Measurements from ENCODE around the gene AJAP1.

Gene AJAP1

DNA sequence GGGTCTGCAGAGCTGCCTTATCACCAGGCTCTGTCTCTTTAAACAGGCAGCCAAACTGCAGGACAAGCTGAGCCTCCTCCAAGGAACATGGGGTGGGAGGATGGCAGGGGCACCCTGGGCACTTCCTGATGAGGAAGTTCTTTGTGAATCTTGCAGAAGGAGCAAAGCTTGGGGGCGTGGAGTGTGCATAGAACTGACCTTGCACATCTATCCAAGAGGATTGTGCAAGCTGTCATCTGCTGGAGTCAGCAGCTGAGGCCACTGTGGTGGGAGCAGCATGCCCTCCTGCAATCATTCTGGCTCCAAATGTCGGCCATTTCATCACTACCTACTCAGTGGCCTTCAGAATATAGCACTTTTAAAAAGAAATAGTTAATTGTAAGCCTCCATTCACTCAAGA, 182.2 kb downstream of the AJAP1 start:
- Histone ChIP-seq H2AFZ (ENCODE audit: low read length) (no peak overlapping the region), H3K27ac (ENCODE audit: low read length) (no peak overlapping the region), H3F3A (ENCODE audit: insufficient read depth, low read length) (no peaks in the 10 kb centered on the region), H3K9me2 (replicated peaks; ENCODE audit: insufficient read depth, low read length) (no peaks in the 10 kb centered on the region), H3K4me2 (ENCODE audit: low read depth, low read length) (no peak overlapping the region), H3K79me2 (ENCODE audit: low read length) (no peaks in the 10 kb centered on the region), H3K9ac (ENCODE audit: low read length) (no peak overlapping the region), H3K36me3 (replicated peaks; ENCODE audit: insufficient read depth, low read length) (no peaks in the 10 kb centered on the region), H3K9me3 (replicated peaks; ENCODE audit: insufficient read depth, low read length) (no peaks in the 10 kb centered on the region), H3K4me3 (ENCODE audit: low read length) (no peak overlapping the region), H3K4me1 (ENCODE audit: low read length) (no peaks in the 10 kb centered on the region), H3K27me3 (replicated peaks; ENCODE audit: insufficient read depth, low read length) (peaks cover 56% of the 10 kb centered on the region), H4K20me1 (ENCODE audit: insufficient read depth, low read length) (no peaks in the 10 kb centered on the region)
- TF ChIP-seq, protein P1, sequence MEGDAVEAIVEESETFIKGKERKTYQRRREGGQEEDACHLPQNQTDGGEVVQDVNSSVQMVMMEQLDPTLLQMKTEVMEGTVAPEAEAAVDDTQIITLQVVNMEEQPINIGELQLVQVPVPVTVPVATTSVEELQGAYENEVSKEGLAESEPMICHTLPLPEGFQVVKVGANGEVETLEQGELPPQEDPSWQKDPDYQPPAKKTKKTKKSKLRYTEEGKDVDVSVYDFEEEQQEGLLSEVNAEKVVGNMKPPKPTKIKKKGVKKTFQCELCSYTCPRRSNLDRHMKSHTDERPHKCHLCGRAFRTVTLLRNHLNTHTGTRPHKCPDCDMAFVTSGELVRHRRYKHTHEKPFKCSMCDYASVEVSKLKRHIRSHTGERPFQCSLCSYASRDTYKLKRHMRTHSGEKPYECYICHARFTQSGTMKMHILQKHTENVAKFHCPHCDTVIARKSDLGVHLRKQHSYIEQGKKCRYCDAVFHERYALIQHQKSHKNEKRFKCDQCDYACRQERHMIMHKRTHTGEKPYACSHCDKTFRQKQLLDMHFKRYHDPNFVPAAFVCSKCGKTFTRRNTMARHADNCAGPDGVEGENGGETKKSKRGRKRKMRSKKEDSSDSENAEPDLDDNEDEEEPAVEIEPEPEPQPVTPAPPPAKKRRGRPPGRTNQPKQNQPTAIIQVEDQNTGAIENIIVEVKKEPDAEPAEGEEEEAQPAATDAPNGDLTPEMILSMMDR (IDR thresholded peaks at IDR 0.05; ENCODE audit: low read length), result no peak
- no peak for TF ChIP-seq EZH2 (optimal IDR thresholded peaks at IDR 0.05; ENCODE audit: low read depth, low read length)
- no peak for TF ChIP-seq EZH2phosphoT487 (IDR thresholded peaks at IDR 0.05; ENCODE audit: low read length)
- no peak for DNase-seq

DNA sequence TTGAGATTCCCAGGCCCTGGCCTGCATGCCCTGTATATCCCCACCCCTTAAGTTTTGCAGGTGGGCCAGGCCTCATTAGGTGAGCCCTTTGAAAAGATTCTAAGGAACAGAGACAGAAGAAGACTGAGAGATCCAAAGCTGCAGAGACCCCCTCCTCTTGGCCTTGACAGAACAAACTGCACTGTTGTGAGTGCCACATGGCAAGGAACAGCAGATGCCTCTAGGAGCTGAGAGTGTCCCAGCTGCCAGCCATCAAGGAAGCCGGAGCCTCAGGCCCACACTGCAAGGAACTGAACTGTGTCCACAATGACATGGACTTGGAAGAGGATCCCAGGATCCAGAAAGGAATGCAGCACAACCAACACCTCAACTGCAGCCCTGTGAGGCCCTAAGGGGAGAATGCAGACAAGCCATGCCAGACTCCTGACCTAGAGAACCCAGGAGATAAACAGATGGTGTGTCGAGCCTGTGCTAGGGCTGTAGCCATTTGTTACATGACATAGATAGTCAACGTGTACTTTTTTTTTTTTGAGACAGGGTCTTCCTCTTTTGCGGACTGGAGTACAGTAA, 182.7 kb downstream of the AJAP1 start:
- peaks cover 56% of the 10 kb centered on the region for H3K27me3 ChIP-seq (replicated peaks; ENCODE audit: insufficient read depth, low read length)

DNA sequence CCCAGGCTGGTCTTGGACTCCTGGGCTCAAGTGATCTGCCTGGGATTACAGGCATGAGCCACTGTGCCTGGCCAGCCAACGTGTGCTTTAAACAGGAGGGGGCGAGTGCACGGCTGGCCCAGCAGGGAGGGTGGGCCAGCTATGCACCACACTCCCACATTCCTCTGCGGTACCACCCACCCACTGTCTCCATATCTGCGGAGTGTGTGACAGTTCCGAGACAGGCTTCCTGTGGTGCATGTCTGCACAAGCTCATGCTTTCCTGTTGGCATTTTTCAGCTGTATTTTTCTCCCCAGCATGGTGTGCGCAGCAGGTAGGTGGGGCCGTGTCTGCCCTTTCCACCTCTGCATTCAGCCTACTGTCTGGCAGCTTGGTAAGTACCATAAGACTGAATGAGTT, 183.3 kb downstream of the AJAP1 start:
- H3K27ac ChIP-seq (ENCODE audit: low read length), result no peak overlapping the region
- no peaks in the 10 kb centered on the region for H3K4me1 ChIP-seq (ENCODE audit: low read length)

More for the DNA sequence above, 182.7 kb downstream of the AJAP1 start:
- DNase-seq, result no peak
- TF ChIP-seq EZH2phosphoT487 (IDR thresholded peaks at IDR 0.05; ENCODE audit: low read length) (no peak), EZH2 (optimal IDR thresholded peaks at IDR 0.05; ENCODE audit: low read depth, low read length) (no peak)
- TF ChIP-seq, protein P1 (IDR thresholded peaks at IDR 0.05; ENCODE audit: low read length), result no peak
- Histone ChIP-seq H3F3A (ENCODE audit: insufficient read depth, low read length) (no peaks in the 10 kb centered on the region), H3K4me2 (ENCODE audit: low read depth, low read length) (no peak overlapping the region), H3K9me3 (replicated peaks; ENCODE audit: insufficient read depth, low read length) (no peaks in the 10 kb centered on the region), H3K36me3 (replicated peaks; ENCODE audit: insufficient read depth, low read length) (no peaks in the 10 kb centered on the region), H3K9ac (ENCODE audit: low read length) (no peak overlapping the region), H2AFZ (ENCODE audit: low read length) (no peak overlapping the region), H3K27ac (ENCODE audit: low read length) (no peak overlapping the region), H3K4me1 (ENCODE audit: low read length) (no peaks in the 10 kb centered on the region), H3K79me2 (ENCODE audit: low read length) (no peaks in the 10 kb centered on the region), H3K9me2 (replicated peaks; ENCODE audit: insufficient read depth, low read length) (no peaks in the 10 kb centered on the region), H3K4me3 (ENCODE audit: low read length) (no peak overlapping the region), H4K20me1 (ENCODE audit: insufficient read depth, low read length) (no peaks in the 10 kb centered on the region)

More for the DNA sequence above, 183.3 kb downstream of the AJAP1 start:
- DNase-seq, result no peak
- no peak overlapping the region for H2AFZ ChIP-seq (ENCODE audit: low read length)
- TF ChIP-seq EZH2 (optimal IDR thresholded peaks at IDR 0.05; ENCODE audit: low read depth, low read length), result no peak
- TF ChIP-seq, protein P1 (IDR thresholded peaks at IDR 0.05; ENCODE audit: low read length), result no peak
- TF ChIP-seq EZH2phosphoT487 (IDR thresholded peaks at IDR 0.05; ENCODE audit: low read length), result no peak
- H3K79me2 ChIP-seq (ENCODE audit: low read length), result no peaks in the 10 kb centered on the region
- no peak overlapping the region for H3K4me3 ChIP-seq (ENCODE audit: low read length)
- no peak overlapping the region for H3K9ac ChIP-seq (ENCODE audit: low read length)
- H3K9me3 ChIP-seq (replicated peaks; ENCODE audit: insufficient read depth, low read length), result no peaks in the 10 kb centered on the region
- H3K9me2 ChIP-seq (replicated peaks; ENCODE audit: insufficient read depth, low read length), result no peaks in the 10 kb centered on the region
- no peaks in the 10 kb centered on the region for H3K36me3 ChIP-seq (replicated peaks; ENCODE audit: insufficient read depth, low read length)
- H4K20me1 ChIP-seq (ENCODE audit: insufficient read depth, low read length), result no peaks in the 10 kb centered on the region
- peaks cover 56% of the 10 kb centered on the region for H3K27me3 ChIP-seq (replicated peaks; ENCODE audit: insufficient read depth, low read length)
- H3K4me2 ChIP-seq (ENCODE audit: low read depth, low read length), result no peak overlapping the region
- H3F3A ChIP-seq (ENCODE audit: insufficient read depth, low read length), result no peaks in the 10 kb centered on the region

All from MM.1S (cell line).